Activated CD8-positive, alpha-beta memory T cell treated with anti-CD3 and anti-CD28 coated beads for 4 hours (primary cell): ENCODE measurements around the gene CDH23.

Experiments used
- DNase-seq, 2 donors: peaks; one replicate each; pipeline ENCODE4 v3.0.0-alpha.2; 2020; ENCODE audit warnings: low read depth in 2 of 2

The CDH23 gene

DNA sequence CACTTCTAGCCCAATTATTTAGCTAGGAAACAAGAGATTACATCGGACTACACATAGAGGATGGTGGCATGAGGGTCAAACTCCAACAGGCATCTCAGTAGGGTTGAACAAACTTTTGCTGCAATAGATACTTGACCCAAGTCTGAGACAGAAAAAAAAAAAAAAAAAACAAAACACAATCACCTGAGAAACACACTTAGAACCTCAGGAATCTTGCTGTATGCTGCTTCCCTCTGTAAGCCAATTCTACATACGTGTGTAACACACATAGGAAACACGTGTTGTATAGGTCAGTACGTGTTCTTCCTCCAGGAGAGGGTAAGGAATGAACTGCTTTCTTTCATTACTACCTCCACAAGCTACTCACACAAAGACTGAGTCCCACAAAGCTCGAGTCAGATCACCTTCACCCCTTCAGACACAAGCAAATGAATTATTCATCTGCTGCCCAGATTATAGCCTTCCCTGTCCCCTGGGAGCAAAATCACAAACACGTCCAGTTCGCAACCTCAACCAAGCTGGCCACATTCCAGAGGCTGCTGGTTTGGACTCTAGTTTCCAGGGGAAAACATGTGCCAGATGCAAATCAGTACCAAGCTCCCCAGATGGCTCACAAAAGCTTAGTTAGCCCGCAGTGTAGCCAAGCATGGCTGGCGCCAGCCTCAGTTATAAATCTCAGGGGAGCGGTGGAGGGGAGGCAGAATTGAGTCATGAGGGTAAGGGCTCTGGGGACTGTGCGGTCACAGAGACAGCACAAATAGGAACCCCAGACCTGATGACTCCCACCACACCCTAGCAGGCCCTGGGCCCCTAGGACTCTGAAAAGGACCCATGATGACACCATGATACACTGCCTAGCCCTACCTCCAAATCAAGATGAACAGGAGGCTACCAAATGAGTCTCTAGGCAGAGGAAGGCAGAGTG lies 439.2 kb downstream of the CDH23 start:
- no peak for DNase-seq

DNA sequence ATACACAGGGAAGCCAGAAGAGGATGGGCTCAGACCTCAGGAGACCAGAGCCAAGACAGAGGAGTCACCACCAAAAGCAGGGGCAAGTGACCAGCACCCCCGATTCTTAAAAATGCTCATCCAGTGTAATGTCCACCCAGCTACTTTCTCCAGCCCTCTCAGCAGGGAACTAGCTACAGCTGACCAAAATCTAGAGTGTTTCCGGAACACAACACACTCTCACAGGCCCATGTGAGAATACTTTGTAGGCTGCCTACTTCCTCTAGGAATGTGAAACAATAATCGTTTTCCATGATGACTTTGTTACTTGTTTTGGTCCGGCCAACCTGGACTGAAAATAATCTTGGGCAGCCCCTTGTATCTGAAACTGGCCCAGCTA lies 439.9 kb downstream of the CDH23 start:
- DNase-seq, result no peak

DNA sequence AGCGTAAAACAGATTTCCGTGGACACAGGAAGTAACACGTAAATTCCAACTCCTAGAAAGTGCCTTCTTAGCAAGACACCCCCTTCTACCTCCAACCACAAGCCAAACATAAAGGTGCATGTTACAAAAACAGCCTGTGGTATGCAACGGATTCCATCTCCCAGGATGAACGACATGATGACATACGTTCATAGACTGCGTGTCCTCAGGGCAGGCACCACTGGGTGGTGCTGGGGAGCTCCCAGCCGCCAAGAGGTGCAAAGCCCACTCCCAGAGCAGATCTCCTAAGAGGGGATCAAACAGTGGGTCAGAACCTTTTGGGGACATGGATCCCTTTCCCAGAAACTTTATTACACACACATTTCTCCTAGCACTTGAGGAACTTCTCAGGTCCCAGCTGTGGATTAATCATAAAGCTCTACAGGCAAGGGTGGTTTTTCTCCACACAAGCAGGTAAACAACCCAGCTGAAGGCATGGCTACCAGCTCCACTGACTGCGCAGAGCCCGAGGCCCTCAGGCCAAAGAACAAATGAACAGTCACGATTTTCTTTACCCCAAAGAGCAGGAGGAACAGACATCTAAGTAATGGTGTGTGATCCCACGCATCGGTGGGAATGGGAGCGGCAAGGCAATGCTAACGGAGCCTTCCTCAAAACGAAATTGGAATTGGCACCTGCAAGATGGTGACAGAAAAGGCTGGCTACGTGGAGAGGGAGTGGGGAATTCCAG lies 440.5 kb downstream of the CDH23 start:
- DNase-seq, result no peak

DNA sequence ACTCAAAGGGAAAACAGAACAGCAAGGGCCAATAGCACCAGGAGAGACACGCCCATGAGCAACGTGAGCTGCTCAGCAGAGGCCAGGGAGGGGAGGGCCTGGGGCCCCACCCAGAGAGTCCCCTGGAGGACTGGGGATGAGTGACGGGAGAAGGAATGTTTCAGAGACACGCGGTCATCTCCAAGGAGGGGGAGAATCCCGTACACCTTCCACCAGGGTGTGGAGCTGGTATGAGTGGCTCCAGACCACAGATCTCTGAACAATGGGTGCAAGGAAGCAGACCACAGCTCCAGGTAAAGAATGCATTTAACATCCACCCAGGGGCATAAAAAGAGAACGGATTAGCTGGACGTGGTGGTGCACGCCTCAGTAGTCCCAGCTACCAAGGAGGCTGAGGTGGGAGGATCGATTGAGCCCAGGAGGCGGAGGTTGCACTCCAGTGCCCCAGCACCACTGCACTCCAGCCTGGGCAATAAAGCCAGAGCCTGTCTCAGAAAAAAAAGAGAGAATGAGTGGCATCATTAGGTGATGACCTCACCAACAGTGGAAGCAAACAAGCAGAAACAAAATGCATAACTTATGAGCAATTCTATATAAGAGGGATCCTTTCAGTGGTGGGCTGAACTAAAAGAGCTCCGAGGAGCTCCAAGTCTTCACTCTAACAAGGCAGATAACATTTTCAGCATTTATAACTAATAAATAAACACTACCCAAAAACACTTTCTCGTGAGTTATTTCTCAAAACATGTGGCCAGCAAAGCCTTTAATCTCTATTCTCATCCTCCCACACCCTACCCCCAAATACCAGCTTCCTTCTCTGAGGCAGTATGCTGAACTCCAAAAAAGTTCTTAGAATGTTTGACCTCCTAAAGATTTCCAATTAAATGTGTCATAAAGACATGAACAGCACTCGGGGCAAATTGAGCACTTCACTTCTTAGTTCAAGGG lies 441.8 kb downstream of the CDH23 start:
- no peak for DNase-seq

DNA sequence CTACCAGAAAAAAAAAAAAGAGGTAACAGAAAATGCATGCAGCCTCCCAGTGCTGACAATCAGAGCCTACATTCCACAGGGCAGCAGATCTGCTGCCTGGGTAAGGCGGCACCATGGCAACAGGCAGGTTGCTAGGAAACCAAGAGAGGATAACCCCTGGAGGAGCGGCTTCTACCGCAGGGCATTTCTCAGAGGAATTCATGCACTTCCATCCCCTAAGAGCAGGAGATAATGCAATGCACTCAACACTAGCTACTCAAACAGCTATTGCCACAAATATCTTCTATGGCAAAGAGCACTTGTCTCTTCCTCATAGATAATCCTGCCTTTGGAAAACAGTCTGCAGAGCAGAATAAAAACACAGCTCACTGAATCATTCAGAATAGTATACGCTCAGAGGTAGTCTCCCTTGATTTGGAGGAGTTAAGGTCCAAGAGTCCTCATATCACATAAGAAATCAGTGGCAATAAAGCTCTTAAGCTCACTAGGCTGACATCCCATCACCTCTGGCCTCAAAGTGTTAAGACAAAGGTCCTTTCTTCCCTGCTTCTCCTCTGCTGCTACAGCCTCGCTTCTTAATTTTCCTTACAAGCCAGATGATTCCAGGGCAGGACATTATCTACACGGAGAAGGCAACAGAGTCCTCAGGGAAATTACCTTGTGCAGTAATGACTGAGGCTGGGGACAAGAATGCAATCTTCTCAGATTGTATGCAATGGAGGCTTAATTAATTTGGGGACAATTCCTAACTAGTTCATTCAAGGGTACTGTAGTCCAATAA lies 443.6 kb downstream of the CDH23 start:
- no peak for DNase-seq

DNA sequence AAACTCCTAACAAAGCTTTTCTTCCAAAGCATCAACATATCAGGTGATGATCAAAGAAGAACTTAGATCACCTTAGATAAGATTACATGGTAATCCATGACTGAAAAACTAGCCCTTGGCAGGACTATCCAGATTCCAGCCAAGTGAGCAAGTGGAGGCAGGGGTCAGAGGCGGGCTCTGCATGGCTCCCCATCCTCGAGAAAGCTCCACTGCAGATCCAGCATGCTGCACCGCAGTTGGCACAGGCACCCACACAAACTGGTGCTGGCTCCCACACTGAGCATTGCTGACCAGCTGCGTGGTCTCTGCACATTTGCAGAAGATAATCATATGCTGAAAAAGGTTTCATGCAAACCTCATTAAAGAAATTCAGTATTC lies 444.2 kb downstream of the CDH23 start:
- DNase-seq, result no peak

DNA sequence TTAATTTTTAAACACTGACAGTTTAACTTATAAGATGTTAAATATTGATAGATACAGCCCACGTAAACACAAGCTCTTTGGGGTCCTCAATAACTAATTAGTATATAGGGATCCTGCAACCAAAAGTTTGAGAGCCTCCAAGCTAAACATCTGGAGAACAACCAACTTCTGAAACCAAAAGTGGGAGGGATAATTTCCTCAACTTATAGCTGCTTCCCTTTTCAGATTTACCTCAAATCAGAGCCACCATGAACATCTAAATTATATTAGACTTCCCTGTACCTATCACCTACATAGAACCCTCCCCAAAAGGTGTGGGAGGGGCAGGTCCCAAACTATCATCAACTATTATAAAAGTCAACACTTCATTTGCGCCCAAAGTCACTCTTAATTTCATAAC lies 445.7 kb downstream of the CDH23 start:
- no peak for DNase-seq

DNA sequence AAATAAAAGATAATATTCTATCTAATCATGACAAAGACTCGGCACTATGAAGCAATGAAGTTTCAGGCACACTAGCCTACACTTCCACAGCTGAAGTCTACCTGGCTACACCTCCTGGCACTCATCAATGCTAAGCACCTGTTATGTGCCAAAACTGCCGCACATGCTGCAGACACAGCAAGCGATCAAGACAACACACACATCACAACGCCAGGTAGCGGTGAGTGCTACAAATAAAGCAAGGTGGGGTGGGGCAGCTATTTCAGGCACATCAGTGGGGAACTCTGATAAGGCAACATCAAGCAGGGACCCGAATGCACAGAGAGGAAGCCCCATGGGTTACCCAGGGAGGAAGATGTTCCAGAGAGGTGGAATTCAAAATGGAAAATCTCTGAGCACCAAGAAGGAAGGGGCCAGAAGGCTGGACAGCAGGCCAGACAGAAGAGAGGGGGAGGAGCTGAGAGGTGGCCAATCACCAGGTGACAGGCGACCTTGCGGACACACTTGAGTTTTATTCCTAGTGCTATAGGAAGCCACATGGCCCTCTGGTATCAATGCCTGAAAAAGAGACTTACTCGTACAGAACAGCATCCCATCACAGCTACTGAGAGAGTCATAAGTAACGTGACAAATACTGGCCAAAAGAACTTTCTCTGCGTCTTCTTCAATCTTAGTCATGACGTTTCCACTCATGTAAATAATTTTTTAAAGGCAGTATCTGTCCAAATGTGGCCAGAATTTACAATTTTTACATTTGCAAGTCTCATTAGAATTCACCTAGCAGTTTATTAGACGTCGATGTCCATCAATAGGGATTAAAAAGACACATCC lies 446.4 kb downstream of the CDH23 start:
- DNase-seq, result no peak

DNA sequence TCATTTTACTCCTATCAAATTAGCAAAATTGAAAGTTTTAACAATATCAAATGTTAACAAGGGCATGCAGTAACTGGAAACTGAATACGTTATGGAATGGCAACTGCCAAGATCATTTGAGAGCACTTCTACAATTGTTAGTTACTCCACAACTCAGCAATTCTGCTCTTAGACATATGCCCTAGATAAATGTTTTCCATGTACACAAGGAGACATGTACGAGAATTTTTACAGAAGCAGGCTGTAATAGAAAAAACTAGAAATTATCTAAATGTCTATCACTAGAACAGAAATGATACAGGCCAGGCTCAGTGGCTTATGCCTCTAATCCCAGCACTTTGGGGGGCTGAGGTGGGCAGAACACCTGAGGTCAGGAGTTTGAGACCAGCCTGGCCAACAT lies 447.4 kb downstream of the CDH23 start:
- DNase-seq, result no peak

DNA sequence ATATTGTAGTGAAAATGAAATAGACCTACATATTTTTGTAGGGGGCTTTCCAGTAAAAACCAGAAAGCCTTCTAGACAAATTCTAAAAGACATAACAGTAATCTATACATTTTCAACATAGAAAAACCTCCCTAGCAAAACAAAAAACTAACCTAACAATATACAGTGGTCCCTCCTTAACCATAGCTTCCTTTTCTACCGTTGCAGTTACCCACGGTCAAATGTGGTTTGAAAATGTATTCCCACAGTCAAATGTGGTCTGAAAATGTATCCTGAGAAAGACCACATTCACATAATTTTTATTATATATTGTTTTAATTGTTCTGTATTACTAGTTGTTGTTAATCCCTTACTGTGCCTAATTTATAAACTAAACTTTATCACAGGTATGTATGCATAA lies 448.0 kb downstream of the CDH23 start:
- DNase-seq, result no peak

DNA sequence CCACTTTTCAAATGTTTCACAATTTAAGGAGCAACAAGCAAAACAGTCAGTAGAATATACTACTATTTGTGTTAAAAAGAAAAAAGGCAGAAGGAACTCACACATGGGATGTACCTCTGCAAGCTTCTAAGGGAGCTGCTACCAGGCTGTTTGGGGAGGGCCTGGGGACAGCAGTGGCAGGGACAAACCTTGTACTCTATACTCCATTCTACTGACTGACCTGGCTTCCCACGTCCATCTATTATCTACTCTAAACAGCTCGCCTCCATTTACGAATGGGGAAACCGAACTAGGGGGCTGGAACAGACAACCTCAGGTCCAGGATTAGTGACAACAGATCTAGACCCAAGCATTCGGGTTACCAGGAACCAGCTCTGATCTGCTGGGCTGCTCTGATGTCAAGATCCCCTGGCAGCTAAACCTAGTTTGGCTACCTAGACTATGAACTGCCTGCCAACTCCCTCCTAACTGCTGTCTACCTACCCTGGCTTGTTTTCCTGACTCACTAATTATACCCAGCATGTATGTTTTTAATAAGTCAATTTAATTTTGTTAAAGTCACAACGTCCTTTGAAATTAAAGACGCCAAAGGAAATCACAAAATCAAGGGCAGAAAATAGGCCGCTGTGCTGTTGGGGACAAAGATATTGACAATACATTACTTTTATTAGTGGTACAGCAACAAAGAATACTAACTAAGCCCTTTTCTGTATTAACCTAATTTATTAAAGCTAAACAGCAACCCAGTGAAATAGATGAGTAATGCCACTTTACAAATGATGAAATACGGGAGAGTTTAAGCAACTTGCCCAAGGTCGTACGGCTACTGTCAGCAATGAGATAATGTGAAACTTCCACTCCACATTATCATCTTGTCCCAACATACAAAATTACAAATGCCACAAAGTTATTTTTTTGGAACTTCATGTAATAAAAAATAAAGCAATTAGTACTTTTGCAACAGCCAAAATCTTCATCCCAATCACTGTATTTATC lies 449.0 kb downstream of the CDH23 start:
- DNase-seq, result no peak

DNA sequence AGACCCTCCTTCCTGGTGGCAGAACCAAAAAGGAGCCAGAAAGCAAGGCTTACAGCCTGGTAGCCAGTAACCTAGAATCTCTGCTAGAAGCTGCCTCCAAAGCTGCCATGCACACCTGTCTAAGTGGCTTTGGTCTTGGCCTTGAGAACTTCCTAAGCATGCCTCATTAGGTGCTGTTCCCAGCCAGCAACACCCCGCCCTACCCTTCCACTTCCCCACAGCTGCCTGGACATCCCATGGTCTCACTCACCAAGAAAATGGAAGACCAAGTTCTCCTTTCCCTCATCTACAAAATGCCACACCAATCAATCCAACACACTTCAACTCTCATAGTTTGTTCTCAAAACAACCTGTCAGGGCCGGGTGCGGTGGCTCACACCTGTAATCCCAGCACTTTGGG lies 450.1 kb downstream of the CDH23 start:
- no peak for DNase-seq

DNA sequence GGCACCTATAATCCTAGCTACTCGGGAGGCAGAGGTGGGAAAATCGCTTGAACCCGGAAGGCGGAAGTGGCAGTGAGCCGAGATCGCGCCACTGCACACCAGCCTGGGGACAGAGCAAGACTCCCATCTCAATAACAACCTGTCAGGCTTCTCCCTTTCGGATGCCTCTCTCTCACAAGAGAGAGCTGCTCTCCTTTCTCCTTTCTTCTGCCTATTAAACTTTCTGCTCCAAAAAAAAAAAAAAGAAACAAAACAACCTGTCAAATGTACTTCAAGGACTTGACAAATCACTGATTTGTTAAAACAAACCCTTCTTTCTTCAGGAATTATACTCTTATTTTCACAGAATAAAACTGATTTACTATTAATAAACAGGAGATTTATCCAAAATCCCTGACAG lies 450.7 kb downstream of the CDH23 start:
- no peak for DNase-seq

DNA sequence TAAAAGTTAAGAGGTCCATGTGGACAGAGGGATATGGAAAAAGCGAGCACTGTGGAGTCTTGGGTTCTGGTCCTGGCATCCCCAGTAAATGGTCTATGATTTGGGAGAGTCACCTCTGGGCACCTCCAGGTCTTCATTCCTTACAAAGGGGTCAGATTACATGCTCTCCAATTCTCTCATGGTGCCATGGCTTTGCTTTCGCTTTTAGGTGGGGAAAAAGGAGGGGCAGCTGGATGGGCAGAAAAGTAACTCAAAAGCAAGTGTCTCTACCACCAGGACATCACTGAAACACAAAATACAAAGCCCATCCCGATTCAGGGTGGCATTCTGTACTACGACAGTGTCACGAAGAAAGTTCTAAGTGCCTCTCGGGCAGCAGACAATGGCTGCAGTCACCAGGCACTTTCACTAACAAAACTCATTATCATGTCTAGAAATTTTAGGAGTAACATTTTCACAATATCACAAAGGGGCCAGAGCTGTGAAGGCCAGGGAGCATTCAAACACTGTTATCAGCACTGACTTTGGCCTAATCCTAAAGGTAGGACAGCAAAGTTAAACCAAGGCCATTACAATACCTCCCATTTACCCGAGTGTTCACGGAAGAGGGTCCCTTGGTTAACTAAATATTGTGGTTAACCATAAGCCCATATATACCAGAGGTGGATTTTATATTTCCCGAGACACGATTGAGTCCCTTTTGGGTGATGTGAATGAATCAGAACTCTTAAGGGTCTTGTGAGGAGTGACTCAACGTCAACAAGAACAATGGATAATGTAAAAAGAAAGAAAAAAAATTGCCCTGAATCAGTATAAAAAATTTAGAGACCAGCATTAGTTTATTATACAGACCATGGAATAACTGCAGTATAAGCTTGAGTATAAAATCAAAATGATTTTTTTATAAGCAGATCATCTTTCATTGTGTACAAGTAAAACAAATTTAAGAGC lies 451.9 kb downstream of the CDH23 start:
- no peak for DNase-seq

DNA sequence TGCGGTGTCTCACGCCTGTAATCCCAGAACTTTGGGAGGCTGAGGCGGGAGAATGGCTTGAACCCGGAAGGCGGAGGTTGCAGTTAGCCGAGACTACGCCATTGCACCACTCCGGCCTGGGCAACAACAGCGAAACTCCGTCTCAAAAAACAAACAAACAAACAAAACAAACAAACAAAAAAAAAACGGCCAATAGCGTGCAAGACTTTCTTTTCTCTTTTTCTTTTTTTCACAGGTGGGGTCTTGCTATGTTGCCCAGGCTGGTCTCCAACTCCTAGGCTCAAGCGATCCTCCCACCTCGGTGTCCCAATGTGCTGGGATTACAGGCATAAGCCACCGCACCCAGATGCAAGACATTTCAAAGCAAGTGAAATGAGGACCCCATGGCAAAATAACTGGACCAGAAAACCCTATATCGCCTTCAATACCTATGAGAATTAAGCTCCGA lies 452.8 kb downstream of the CDH23 start:
- DNase-seq, result no peak

DNA sequence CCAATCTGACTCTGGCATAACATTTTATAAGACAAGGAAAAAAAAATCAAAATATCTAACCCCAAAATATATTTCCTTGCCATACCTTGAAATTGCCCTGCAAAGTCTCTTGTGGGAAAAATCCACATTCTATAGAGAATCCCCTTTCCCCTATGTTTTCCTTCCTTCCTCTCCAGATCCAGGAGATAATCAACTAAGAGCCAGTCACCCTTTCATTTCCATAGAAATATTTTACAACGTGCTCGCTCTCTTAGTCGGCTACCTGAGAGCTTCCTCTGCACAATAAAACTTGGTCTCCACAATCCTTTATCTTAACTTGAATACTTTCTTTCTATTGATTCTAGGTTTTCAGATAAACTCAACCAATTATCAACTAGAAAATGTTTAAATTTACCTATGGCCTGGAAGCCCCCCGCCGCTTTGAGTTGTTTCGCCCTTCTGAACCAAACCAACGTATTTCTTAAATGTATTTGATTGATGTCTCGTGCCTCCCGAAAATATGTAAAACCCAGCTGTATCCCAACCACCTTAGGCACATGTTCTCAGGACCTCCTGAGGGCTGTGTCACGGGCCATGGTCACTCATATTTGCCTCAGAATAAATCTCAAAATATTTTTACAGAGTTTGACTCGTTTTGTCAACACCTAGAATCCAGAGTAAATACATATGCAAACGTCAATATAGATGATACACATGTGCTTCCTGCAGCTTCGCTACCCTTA lies 453.5 kb downstream of the CDH23 start:
- DNase-seq, result no peak

DNA sequence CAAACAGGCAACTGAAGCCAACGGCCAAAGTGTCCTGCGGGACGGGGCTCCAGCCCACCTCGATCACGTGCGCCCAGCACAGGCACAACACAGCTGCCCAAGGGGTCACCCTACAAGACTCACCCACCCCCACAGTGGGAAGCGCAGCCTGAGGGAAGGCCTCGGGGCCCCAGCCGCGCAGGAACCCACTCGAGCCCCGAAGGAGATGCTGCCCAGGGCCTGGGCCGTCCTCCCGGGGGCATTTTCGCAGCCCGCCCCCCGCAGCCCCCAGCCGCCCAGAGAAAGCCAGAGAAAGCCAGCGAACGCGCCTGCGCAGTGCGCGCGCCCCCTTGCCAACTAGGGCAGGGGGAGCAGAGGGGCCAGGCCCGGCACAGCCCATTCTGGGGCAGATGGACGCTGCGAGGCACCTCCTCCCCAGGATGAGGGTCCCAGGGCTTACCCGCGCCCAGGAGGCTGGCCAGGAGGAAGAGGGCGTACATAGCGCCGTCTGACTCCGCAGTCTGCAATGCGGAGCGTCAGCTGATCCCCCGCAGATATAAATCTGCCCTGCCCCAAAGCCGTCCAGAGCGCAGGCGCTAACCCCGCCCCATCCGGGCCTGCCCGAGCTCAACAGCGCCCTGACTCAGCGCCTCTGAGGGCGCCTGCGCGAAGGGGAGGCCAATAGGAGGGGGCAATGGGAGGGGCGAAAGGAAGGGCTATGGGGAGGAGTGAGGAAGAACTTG lies 454.2 kb downstream of the CDH23 start, which contains the start of gene PSAP:
PSAP (minus strand) TSS at position 509 of the 722 bp plus-strand sequence; CDS start at position 479, 30 bp downstream.
- peak; percentile 95 to 98 for DNase-seq
